Neuronal stem cell (in vitro differentiated cells): ENCODE results near the gene PI4KA.

Experiments
- DNase-seq: peaks from one replicate; pipeline ENCODE4 v3.0.0-alpha.2; 2013; ENCODE audit warnings: low spot score
- H2AFZ ChIP-seq: one replicate; pipeline ENCODE4 v1.6.1; 2013; ENCODE audit warnings: mild to moderate bottlenecking, low read length, inconsistent platforms
- H2AK5ac ChIP-seq: 2 replicates; pipeline ENCODE4 v1.6.1; 2013; ENCODE audit warnings: low read depth, mild to moderate bottlenecking, inconsistent platforms, low read length, moderate library complexity, mixed read lengths
- H2BK120ac ChIP-seq: 2 replicates; pipeline ENCODE4 v1.6.1; 2013; ENCODE audit warnings: low read depth, mild to moderate bottlenecking, inconsistent platforms, low read length, moderate library complexity, mixed read lengths
- H2BK12ac ChIP-seq: one replicate; pipeline ENCODE4 v1.6.1; 2013; ENCODE audit warnings: low read length, inconsistent platforms
- H2BK15ac ChIP-seq: 2 replicates; pipeline ENCODE4 v1.6.1; 2013; ENCODE audit warnings: mild to moderate bottlenecking, low read length, inconsistent platforms, mixed read lengths
- H2BK5ac ChIP-seq: one replicate; pipeline ENCODE4 v1.6.1; 2013; ENCODE audit warnings: inconsistent platforms, mild to moderate bottlenecking, low read length, moderate library complexity
- H3K14ac ChIP-seq: one replicate; pipeline ENCODE4 v1.6.1; 2013; ENCODE audit warnings: low read length, inconsistent platforms
- H3K18ac ChIP-seq: 2 replicates; pipeline ENCODE4 v1.6.1; 2013; ENCODE audit warnings: low read length, inconsistent platforms
- H3K23ac ChIP-seq: 2 replicates; pipeline ENCODE4 v1.6.1; 2013; ENCODE audit warnings: low read depth, mild to moderate bottlenecking, mixed read lengths, low read length, inconsistent platforms; ENCODE audit not compliant: poor library complexity
- H3K27ac ChIP-seq: replicated peaks from 3 replicates; pipeline ENCODE4 v1.5.1; 2013; ENCODE audit warnings: low read length, inconsistent platforms
- H3K27me3 ChIP-seq, 3 experiments: 2 replicates each; pipeline ENCODE4 v1.6.1; 2013; ENCODE audit warnings: low read length in 3 of 3, mild to moderate bottlenecking in 2 of 3, inconsistent platforms in 1 of 3, low read depth in 1 of 3, mixed read lengths in 1 of 3, moderate library complexity in 1 of 3; ENCODE audit not compliant: control insufficient read depth in 3 of 3, insufficient read depth in 3 of 3
- H3K36me3 ChIP-seq, 2 donors: replicated peaks in 1 of 2; 2 replicates each; pipeline ENCODE4 v1.6.1; 2013; ENCODE audit warnings: low read length in 2 of 2; ENCODE audit not compliant: control insufficient read depth in 2 of 2, insufficient read depth in 2 of 2
- H3K4ac ChIP-seq: 2 replicates; pipeline ENCODE4 v1.6.1; 2013; ENCODE audit warnings: inconsistent platforms, mild to moderate bottlenecking, low read length, moderate library complexity
- H3K4me1 ChIP-seq, 2 donors: 1 replicate in 1 of 2; 2 replicates in 1 of 2; pipeline ENCODE4 v1.6.1; 2013; ENCODE audit warnings: low read length in 2 of 2, low read depth in 1 of 2; ENCODE audit not compliant: control insufficient read depth in 2 of 2, insufficient read depth in 1 of 2
- H3K4me2 ChIP-seq: one replicate; pipeline ENCODE4 v1.6.1; 2013; ENCODE audit warnings: mild to moderate bottlenecking, low read length, inconsistent platforms; ENCODE audit not compliant: insufficient read depth, poor library complexity, severe bottlenecking
- H3K4me3 ChIP-seq, 2 donors: 2 replicates each; pipeline ENCODE4 v1.5.1; 2013; ENCODE audit warnings: low read length in 2 of 2, mild to moderate bottlenecking in 2 of 2, inconsistent platforms in 1 of 2, moderate library complexity in 1 of 2
- H3K79me1 ChIP-seq: one replicate; pipeline ENCODE4 v1.6.1; 2013; ENCODE audit warnings: low read depth, mild to moderate bottlenecking, inconsistent platforms, low read length, moderate library complexity
- H3K9ac ChIP-seq: one replicate; pipeline ENCODE4 v1.6.1; 2013; ENCODE audit warnings: mild to moderate bottlenecking, low read depth, low read length, inconsistent platforms; ENCODE audit not compliant: poor library complexity
- H3K9me3 ChIP-seq, 2 donors: replicated peaks in 1 of 2; 2 replicates each; pipeline versions ENCODE3 to v1.6.1; 2013; ENCODE audit warnings: low read length in 2 of 2, mild to moderate bottlenecking in 2 of 2, inconsistent platforms in 1 of 2, low read depth in 1 of 2, mixed read lengths in 1 of 2, moderate library complexity in 1 of 2; ENCODE audit not compliant: control insufficient read depth in 2 of 2, insufficient read depth in 1 of 2
- H4K8ac ChIP-seq: one replicate; pipeline ENCODE4 v1.6.1; 2013; ENCODE audit warnings: low read depth, mild to moderate bottlenecking, inconsistent platforms, low read length, moderate library complexity
- H4K91ac ChIP-seq: one replicate; pipeline ENCODE4 v1.6.1; 2013; ENCODE audit warnings: low read length, low read depth, mild to moderate bottlenecking, inconsistent platforms; ENCODE audit not compliant: poor library complexity
- WGBS, 2 donors: extraction: QIAGEN DNeasy Blood & Tissue Kit; methylation state at CpG; one replicate each; pipeline ENCODE4 v1.1.7; 2013; ENCODE audit warnings: missing lambda C conversion rate in 2 of 2, mixed read lengths in 1 of 2; ENCODE audit not compliant: insufficient read length in 2 of 2, insufficient replicate concordance in 1 of 2; ENCODE audit errors: extremely low coverage in 2 of 2; 5-methylcytosine and 5-hydroxymethylcytosine counted together

The PI4KA gene

GRCh38 chr22:20782083-20782482, 76.5 kb downstream of the PI4KA start:
- H3K4me2 ChIP-seq = no peak overlapping the region
- peaks cover 2% of the 10 kb centered on the region for H3K79me1 ChIP-seq
- H3K4me3 ChIP-seq = no peak overlapping the region
- peaks cover 1 to 38% of the 10 kb centered on the region in 2 donors for H3K36me3 ChIP-seq
- H2BK120ac ChIP-seq = no peak overlapping the region
- H2AK5ac ChIP-seq = no peak overlapping the region
- no peak overlapping the region for H3K9ac ChIP-seq
- H4K91ac ChIP-seq = no peak overlapping the region
- no peak overlapping the region for H3K18ac ChIP-seq
- DNase-seq = no peak
- no peak overlapping the region for H3K4ac ChIP-seq
- H2BK12ac ChIP-seq = no peak overlapping the region
- H3K27me3 ChIP-seq = no peaks in the 10 kb centered on the region
- H2BK15ac ChIP-seq = no peak overlapping the region
- no peak overlapping the region for H4K8ac ChIP-seq
- H2BK5ac ChIP-seq = no peak overlapping the region
- H3K9me3 ChIP-seq = no peaks in the 10 kb centered on the region
- H3K4me1 ChIP-seq = no peaks in the 10 kb centered on the region
- H3K23ac ChIP-seq = no peak overlapping the region
- WGBS, 2 donors = no CpG with 5 or more reads among the region's 4 CpGs
- no peak overlapping the region for H3K27ac ChIP-seq
- no peak overlapping the region for H3K14ac ChIP-seq
- no peak overlapping the region for H2AFZ ChIP-seq

GRCh38 chr22:20781272-20781990, 77.2 kb downstream of the PI4KA start:
- DNase-seq = no peak
- Histone ChIP-seq H3K4me3 (no peak overlapping the region), H3K36me3 (peaks cover under 1 to 31% of the 10 kb centered on the region in 2 donors), H3K79me1 (peaks cover 2% of the 10 kb centered on the region), H3K9me3 (no peaks in the 10 kb centered on the region), H3K4ac (no peak overlapping the region), H4K8ac (no peak overlapping the region), H3K18ac (no peak overlapping the region), H3K27me3 (no peaks in the 10 kb centered on the region), H3K23ac (peak overlapping the region; percentile 45), H2BK120ac (no peak overlapping the region), H2BK12ac (no peak overlapping the region), H3K9ac (no peak overlapping the region), H2AK5ac (no peak overlapping the region), H2AFZ (no peak overlapping the region), H3K4me1 (no peaks in the 10 kb centered on the region), H3K14ac (no peak overlapping the region), H4K91ac (no peak overlapping the region), H2BK15ac (no peak overlapping the region), H2BK5ac (no peak overlapping the region), H3K27ac (no peak overlapping the region), H3K4me2 (no peak overlapping the region)
- no CpG with 5 or more reads among the region's 11 CpGs for WGBS, 2 donors

DNA sequence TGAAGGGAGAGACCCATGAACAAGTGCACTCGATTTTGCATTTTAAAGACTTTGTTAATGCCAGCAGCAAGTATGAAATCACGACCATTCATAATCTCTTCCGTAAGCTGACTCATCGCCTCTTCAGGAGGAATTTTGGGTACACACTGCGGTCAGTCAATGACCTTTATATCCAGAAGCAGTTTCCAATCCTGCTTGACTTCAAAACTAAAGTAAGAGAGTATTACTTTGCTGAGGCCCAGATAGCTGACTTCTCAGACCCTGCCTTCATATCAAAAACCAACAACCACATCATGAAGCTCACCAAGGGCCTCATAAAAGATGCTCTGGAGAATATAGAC, 78.8 kb downstream of the PI4KA start:
- Histone ChIP-seq H2AK5ac (no peak overlapping the region), H2BK12ac (no peak overlapping the region), H3K14ac (no peak overlapping the region), H3K4me1 (no peaks in the 10 kb centered on the region), H3K27me3 (no peaks in the 10 kb centered on the region), H2BK5ac (no peak overlapping the region), H3K79me1 (no peaks in the 10 kb centered on the region), H2BK15ac (no peak overlapping the region), H3K36me3 (peaks cover 0 to 20% of the 10 kb centered on the region in 2 donors), H3K9ac (no peak overlapping the region), H3K27ac (no peak overlapping the region), H3K9me3 (no peaks in the 10 kb centered on the region), H2BK120ac (no peak overlapping the region), H3K23ac (no peak overlapping the region), H3K4ac (no peak overlapping the region), H4K8ac (no peak overlapping the region), H4K91ac (no peak overlapping the region), H3K18ac (no peak overlapping the region), H3K4me2 (no peak overlapping the region), H2AFZ (no peak overlapping the region), H3K4me3 (no peak overlapping the region)
- no peak for DNase-seq
- WGBS, 2 donors = no CpG with 5 or more reads among the region's 5 CpGs

DNA sequence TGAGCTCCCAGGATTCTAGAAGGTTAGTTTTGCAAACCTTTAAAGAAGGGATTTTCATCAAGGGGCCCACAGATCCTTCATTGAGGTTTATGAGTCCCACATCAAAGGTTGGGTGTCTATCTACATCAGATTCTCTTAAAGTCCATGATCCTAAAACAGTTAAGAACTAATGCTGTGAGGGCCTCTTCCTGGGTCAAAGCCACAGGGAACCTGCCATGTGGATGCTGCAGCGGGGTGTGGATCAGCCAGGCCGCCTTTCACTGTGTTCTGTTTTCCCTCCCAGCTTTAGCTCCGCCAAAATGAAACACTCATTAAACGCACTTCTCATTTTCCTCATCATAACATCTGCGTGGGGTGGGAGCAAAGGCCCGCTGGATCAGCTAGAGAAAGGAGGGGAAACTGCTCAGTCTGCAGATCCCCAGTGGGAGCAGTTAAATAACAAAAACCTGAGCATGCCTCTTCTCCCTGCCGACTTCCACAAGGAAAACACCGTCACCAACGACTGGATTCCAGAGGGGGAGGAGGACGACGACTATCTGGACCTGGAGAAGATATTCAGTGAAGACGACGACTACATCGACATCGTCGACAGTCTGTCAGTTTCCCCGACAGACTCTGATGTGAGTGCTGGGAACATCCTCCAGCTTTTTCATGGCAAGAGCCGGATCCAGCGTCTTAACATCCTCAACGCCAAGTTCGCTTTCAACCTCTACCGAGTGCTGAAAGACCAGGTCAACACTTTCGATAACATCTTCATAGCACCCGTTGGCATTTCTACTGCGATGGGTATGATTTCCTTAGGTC, 79.4 kb downstream of the PI4KA start:
- Histone ChIP-seq H3K4me3 (no peak overlapping the region), H4K91ac (no peak overlapping the region), H2AFZ (no peak overlapping the region), H2BK15ac (no peak overlapping the region), H3K36me3 (peaks cover 0 to 20% of the 10 kb centered on the region in 2 donors), H3K23ac (no peak overlapping the region), H2BK12ac (no peak overlapping the region), H2AK5ac (no peak overlapping the region), H3K9me3 (no peaks in the 10 kb centered on the region), H3K9ac (no peak overlapping the region), H3K27me3 (no peaks in the 10 kb centered on the region), H2BK5ac (no peak overlapping the region), H3K4ac (no peak overlapping the region), H3K27ac (no peak overlapping the region), H3K18ac (no peak overlapping the region), H2BK120ac (no peak overlapping the region), H4K8ac (no peak overlapping the region), H3K14ac (no peak overlapping the region), H3K79me1 (no peaks in the 10 kb centered on the region), H3K4me1 (no peaks in the 10 kb centered on the region), H3K4me2 (no peak overlapping the region)
- no CpG with 5 or more reads among the region's 25 CpGs for WGBS, 2 donors
- DNase-seq = no peak
